OCI-LY3 (cell line): ENCODE measurements around the gene OR2L5.

ENCODE experiments used
- H2AFZ ChIP-seq: fragments of 200-600, 300-600 bp; shearing (Covaris generic); 2 replicates; pipeline ENCODE4 v1.6.0; 2014; ENCODE audit warnings: antibody characterized with exemption, low read depth, low read length
- H3K27ac ChIP-seq: fragments of 200-600, 300-600 bp; sonication (generic); 2 replicates; pipeline ENCODE4 v1.5.1; 2014; ENCODE audit warnings: mild to moderate bottlenecking, low read length, moderate library complexity, mixed read lengths
- H3K27me3 ChIP-seq: fragments of 200-600, 300-600 bp; sonication (generic); 2 replicates; pipeline ENCODE4 v1.6.1; 2014; ENCODE audit warnings: low read depth, low read length, mixed read lengths
- H3K36me3 ChIP-seq: fragments of 200-600, 300-600 bp; sonication (generic); replicated peaks from 2 replicates; pipeline ENCODE3; 2014; ENCODE audit warnings: low read depth, low read length, mixed read lengths
- H3K4me1 ChIP-seq: fragments of 300-600, 200-600 bp; sonication (generic); 2 replicates; pipeline ENCODE4 v1.6.1; 2014; ENCODE audit warnings: low read length, mixed read lengths
- H3K4me2 ChIP-seq: fragments of 200-600, 300-600 bp; sonication (generic); 2 replicates; pipeline ENCODE4 v1.6.1; 2014; ENCODE audit warnings: low read length, mixed read lengths
- H3K4me3 ChIP-seq: fragments of 300-600, 200-600 bp; sonication (generic); 2 replicates; pipeline ENCODE4 v1.5.1; 2014; ENCODE audit warnings: antibody characterized with exemption, mild to moderate bottlenecking, low read length, moderate library complexity
- H3K79me2 ChIP-seq: fragments of 300-600, 200-600 bp; shearing (Covaris generic); 2 replicates; pipeline ENCODE4 v1.6.1; 2014; ENCODE audit warnings: mild to moderate bottlenecking, low read length, mixed read lengths
- H3K9ac ChIP-seq: fragments of 300-600, 200-600 bp; shearing (Covaris generic); 2 replicates; pipeline ENCODE4 v1.6.0; 2014; ENCODE audit warnings: mild to moderate bottlenecking, low read length, moderate library complexity
- H3K9me3 ChIP-seq: fragments of 200-600, 300-600 bp; shearing (Covaris generic); 2 replicates; pipeline ENCODE4 v1.6.1; 2014; ENCODE audit warnings: low read length, mixed read lengths; ENCODE audit not compliant: insufficient read depth
- H4K20me1 ChIP-seq: fragments of 200-600, 300-600 bp; sonication (generic); 2 replicates; pipeline ENCODE4 v1.6.1; 2016; ENCODE audit warnings: low read length, mixed read lengths; ENCODE audit not compliant: insufficient read depth
- CTCF ChIP-seq: fragments of 200-600, 300-600 bp; sonication (generic); IDR thresholded peaks from 2 replicates; pipeline ENCODE4 v1.5.1; 2014; ENCODE audit warnings: antibody characterized with exemption, low read length, low read depth
- EZH2phosphoT487 ChIP-seq: fragments of 200-600 bp; shearing (Covaris generic); IDR thresholded peaks from 2 replicates; pipeline ENCODE4 v1.6.1; 2018; ENCODE audit warnings: antibody characterized with exemption, mixed run types, low read depth

OR2L5 gene

GRCh38 chr1:248013229-248013710 is at the start of gene OR2L5:
OR2L5 (plus strand) TSS chr1:248013660; CDS start chr1:248021948, 8,288 bp downstream.
- Histone ChIP-seq H3K4me1 (no peaks in the 10 kb centered on the region), H3K79me2 (no peaks in the 10 kb centered on the region), H3K27me3 (no peaks in the 10 kb centered on the region), H3K36me3 (no peaks in the 10 kb centered on the region), H3K4me2 (no peak within 1 kb of the TSS), H3K9ac (no peak within 1 kb of the TSS), H3K27ac (no peak within 1 kb of the TSS), H2AFZ (no peak within 1 kb of the TSS), H3K4me3 (no peak within 1 kb of the TSS), H4K20me1 (no peaks in the 10 kb centered on the region), H3K9me3 (0 out of 2 replicates have a peak, but pooled peaks cover 2% of the 10 kb centered on the region)
- TF ChIP-seq CTCF: no peak
- TF ChIP-seq EZH2phosphoT487: no peak

- TF ChIP-seq EZH2phosphoT487 (no peak), CTCF (no peak)
- no peaks in the 10 kb centered on the region for H3K9me3 ChIP-seq
- H3K4me2 ChIP-seq: no peak within 1 kb of the TSS
- H4K20me1 ChIP-seq: no peaks in the 10 kb centered on the region
- H3K9ac ChIP-seq: no peak within 1 kb of the TSS
- H3K27me3 ChIP-seq: 0 out of 2 replicates have a peak, but pooled peaks cover 5% of the 10 kb centered on the region
- H3K79me2 ChIP-seq: no peaks in the 10 kb centered on the region
- H3K4me3 ChIP-seq: no peak within 1 kb of the TSS
- H3K4me1 ChIP-seq: peaks cover 9% of the 10 kb centered on the region
- H3K27ac ChIP-seq: no peak within 1 kb of the TSS
- H2AFZ ChIP-seq: no peak within 1 kb of the TSS
- H3K36me3 ChIP-seq: no peaks in the 10 kb centered on the region
Observed at GRCh38 chr1:247964933-247965332, 48.5 kb upstream of the OR2L5 start, which contains the start of gene OR2AK2. OR2AK2 (plus strand) TSS chr1:247965233; CDS start chr1:247965377, 144 bp downstream.

- Histone ChIP-seq H3K27ac (no peak overlapping the region), H3K9me3 (no peaks in the 10 kb centered on the region), H3K4me2 (peak overlapping the region; percentile 31), H3K4me1 (peaks cover 9% of the 10 kb centered on the region), H3K9ac (no peak overlapping the region), H3K27me3 (no peaks in the 10 kb centered on the region), H2AFZ (no peak overlapping the region), H3K36me3 (no peaks in the 10 kb centered on the region), H4K20me1 (no peaks in the 10 kb centered on the region), H3K4me3 (peak overlapping the region; percentile 7; the same call in 1 of the 2 replicates), H3K79me2 (no peaks in the 10 kb centered on the region)
- TF ChIP-seq EZH2phosphoT487: no peak
- TF ChIP-seq CTCF: no peak
Observed at GRCh38 chr1:247966532-247967204, 46.8 kb upstream of the OR2L5 start.

- no peaks in the 10 kb centered on the region for H3K4me1 ChIP-seq
- H3K4me3 ChIP-seq: no peak overlapping the region
- H3K27ac ChIP-seq: no peak overlapping the region
- no peaks in the 10 kb centered on the region for H3K36me3 ChIP-seq
- H2AFZ ChIP-seq: no peak overlapping the region
- H3K79me2 ChIP-seq: no peaks in the 10 kb centered on the region
- H3K9me3 ChIP-seq: no peaks in the 10 kb centered on the region
- H3K4me2 ChIP-seq: no peak overlapping the region
- H4K20me1 ChIP-seq: no peaks in the 10 kb centered on the region
- no peaks in the 10 kb centered on the region for H3K27me3 ChIP-seq
- no peak for TF ChIP-seq CTCF
- TF ChIP-seq EZH2phosphoT487: no peak
- no peak overlapping the region for H3K9ac ChIP-seq
Observed at GRCh38 chr1:247992986-247993385, 20.5 kb upstream of the OR2L5 start.
